GM03348 (cell line): ENCODE measurements around the gene TMEM106B.
A peak's percentile ranks its signal among the peaks of the same experiment; 100 is the strongest.
"Not testable (repeated sequence)": the region's sequence is repeated elsewhere in the genome, so short reads cannot be mapped to it uniquely, and the experiment has no call there.

Source experiments
- DNase-seq: peaks from one replicate; pipeline ENCODE4 v3.0.0; 2012; ENCODE audit warnings: low spot score

The TMEM106B gene

GRCh38 chr7:12211054-12211710 is at the start of gene TMEM106B:
TMEM106B (plus strand) TSS chr7:12211294; CDS start chr7:12214811, 3,517 bp downstream.
- DNase-seq = peak; percentile 99

DNA sequence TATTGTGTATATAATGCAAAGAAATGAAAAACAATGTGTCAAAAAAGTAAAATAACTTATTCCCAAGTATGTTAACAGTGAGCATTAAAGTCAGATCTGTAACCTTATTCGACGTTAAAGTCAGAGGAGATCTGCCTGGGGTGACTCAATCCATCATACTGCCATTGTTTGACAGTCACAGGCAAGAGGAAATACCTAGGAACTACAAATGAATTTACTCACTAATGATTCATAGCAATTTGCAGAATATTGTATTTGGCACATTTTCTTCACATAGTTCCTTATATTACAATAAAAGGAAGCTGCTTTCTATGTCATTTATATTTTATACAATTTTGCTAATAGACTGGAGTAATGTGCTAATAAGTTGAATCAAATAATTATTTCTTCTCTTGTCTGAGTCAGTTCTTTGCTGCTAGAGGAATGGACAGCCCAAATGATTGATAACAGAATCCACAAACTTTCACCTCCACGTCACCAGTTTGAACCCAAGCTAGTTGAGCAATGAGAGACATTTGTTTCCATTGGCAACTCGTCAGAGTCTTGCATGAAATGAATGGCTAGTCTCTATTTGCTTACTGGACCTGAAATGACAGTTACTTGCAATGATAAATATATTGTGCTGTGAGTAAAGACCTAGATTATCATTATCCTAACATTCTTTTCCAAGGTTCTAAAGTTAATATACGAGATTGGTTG is 48.5 kb upstream of the TMEM106B start:
- DNase-seq = peak; percentile 4

- not testable (repeated sequence) for DNase-seq
Measured at GRCh38 chr7:12168065-12168464, 43.0 kb upstream of the TMEM106B start.

- DNase-seq = not testable (repeated sequence)
Measured at GRCh38 chr7:12169981-12170820, 40.9 kb upstream of the TMEM106B start.

DNA sequence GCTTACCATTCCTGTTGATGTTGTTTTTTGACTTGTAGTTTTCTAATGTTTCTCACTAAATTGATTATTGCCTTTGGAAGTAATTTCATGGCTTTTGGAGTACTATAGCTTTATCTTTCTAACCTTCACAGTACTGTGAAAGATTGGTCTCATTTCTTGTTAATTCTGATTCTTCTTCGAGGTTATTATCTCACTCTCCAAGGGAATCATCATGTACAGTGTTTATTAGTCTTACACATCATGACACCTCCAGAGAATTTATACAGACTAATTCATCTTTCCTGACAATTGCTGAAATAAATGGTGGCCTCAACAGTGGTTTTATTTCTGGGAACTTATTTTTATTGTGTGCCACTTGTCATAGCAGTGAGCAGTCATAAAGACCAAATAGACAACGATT is 37.4 kb upstream of the TMEM106B start:
- DNase-seq = no peak

GRCh38 chr7:12174931-12175330 is 36.2 kb upstream of the TMEM106B start:
- DNase-seq = no peak

GRCh38 chr7:12178317-12178716 is 32.8 kb upstream of the TMEM106B start:
- no peak for DNase-seq

GRCh38 chr7:12194426-12194825 is 16.7 kb upstream of the TMEM106B start:
- DNase-seq = no peak

GRCh38 chr7:12196386-12196785 is 14.7 kb upstream of the TMEM106B start:
- DNase-seq = no peak

DNA sequence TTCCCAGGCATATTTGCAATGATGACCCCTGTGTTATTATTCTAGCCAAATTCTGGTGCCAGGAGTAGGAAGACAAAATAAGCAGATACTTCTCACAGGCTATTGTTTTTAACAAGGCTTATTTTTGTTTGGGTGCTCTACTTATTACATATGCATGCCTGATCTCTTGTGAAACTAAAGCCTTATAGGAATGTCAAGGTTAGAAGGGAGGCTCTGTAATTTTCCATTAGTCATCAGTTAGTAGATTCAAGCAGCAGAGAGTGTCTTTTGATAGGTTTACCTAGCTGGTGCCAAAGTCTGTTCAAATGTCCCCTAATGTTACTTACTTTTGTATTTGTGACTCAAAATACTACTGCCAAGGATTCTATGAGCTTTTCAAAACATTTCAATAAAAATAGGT is 11.7 kb upstream of the TMEM106B start:
- no peak for DNase-seq

- DNase-seq = no peak
Measured at GRCh38 chr7:12207046-12207445, 4.0 kb upstream of the TMEM106B start.

DNA sequence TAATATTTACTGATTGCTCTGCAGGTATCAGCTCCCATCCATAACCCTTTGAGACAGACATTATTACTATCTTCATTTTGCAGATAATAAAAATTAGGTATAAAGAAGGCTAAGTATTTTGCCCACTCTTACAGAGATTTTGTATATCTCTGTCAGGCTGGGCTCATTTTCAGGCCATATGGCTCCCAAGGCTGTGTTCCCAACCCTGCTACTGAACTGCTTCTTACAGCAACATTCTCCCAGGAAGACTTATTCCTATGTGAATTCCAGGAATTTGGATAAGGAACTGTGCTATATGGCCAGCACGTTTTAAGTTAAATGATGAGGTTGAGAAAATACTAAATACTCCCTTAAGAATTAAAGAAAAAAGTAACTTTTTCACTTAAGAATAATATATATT is 1.9 kb upstream of the TMEM106B start:
- DNase-seq = no peak

- no peak for DNase-seq
Measured at GRCh38 chr7:12210179-12211053, 678 bp upstream of the TMEM106B start.

DNA sequence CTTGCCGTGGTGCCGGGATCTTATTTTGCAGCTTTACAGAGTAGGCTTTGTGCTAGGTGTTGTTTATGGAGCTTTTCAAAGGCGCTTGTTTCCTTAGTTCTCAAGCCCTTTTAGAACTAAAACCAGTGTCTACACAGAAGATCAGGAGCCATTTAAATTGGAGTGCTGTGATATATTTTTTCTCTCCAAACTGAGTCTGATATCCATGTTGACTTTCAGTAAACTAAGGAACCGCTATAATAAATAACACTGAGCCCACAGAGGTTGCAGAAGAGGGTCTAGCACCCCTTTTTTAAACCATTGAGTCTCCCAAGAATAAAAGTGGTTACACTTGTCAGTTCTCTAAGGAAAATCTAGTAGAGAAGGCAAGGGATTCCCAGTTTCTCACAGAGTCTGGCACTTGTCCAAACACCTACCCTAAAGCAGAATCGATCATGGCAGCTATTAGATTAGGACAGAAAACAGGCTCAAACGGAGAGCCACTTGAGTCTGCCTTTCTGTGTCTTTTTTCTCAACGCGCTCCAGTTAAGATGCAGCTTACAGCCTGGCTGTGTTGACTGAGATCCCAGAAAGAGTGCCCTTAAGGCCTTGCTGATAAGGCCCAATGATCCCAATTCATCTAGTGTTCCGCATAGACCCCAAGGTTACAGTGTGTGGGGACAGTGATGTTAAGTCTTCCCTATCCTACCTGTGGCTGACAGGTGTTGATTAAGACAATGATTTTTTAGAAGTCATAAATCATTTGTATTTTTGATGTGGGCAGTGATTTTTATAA is 804 bp downstream of the TMEM106B start:
- DNase-seq = no peak

- no peak for DNase-seq
Measured at GRCh38 chr7:12217311-12217710, 6.2 kb downstream of the TMEM106B start.

DNA sequence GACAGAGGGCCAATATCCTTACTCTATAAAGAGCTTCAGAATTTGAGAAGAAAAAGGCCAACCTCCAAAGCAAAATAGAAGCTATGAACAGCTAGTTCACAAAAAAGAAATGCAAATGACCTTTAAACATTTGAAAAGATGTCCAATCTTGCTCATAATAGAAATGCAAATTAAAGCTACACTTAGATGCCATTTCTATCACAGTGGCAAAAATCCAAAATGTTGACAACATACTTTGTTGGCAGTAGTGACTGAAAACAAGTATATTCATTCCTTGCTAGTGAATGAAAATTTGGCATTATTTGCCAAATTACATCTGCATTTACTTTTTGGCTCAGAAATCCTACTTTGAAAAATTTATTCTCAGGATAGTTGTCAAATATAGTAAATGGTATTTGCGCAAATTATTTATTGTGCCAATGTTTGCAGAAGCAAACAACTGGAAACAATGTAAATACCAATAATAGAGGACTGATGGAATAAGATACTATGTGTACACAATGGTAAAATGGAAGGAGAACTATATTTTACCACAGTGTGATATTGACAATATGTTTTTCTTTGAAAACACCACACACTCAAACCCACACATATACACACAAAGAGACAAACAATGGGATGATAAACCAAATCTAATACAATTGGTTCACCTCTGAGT is 9.4 kb downstream of the TMEM106B start:
- no peak for DNase-seq

DNA sequence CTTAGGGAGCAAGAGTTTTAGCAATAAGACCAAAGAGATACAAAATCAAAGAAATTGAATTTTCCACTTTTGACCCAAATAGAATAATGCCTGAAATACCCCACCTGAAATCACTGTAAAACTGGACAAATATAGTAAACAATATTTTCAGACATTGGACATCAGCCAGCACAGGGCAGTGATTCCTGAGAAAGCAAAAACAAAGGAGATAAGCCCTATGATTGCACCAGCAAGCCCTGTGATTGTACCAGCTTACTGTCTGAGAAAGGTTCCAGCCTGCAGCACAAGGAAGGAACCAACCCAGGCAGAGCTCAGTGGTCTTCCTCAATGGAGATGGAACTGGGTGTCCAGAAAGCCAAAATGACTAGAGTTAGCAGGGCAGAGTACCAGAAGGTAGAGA is 10.3 kb downstream of the TMEM106B start:
- DNase-seq = no peak

- no peak for DNase-seq
Measured at GRCh38 chr7:12222889-12223579, 11.9 kb downstream of the TMEM106B start.

- not testable (repeated sequence) for DNase-seq
Measured at GRCh38 chr7:12225017-12225416, 13.9 kb downstream of the TMEM106B start.

- DNase-seq = no peak
Measured at GRCh38 chr7:12226756-12227155, 15.7 kb downstream of the TMEM106B start.
